OCI-LY7 (cell line): ENCODE data around the gene TMEM250. TPM values are rescaled to one million over a fixed set of nuclear protein-coding genes. Genes with fewer than 3 reads are reported as not detected.

Source experiments
- BruUV-seq: library from RNA; stranded (reverse); fragments of 400-500 nt; replicated peaks from 2 replicates; lab custom pipeline; 2021; lab: Mats Ljungman, UMichigan
- CTCF ChIA-PET: fragments of 300-600 bp; sonication (Branson Sonifier 250); formaldehyde crosslinking; loops from one replicate; lab custom pipeline; 2022; ENCODE audit warnings: antibody characterized with exemption; ENCODE audit not compliant: unreplicated experiment; lab: Charles Lee
- POLR2A ChIA-PET: fragments of 300-600 bp; sonication (Branson Sonifier 250); formaldehyde crosslinking; loops from one replicate; lab custom pipeline; 2022; ENCODE audit warnings: antibody characterized with exemption; lab: Charles Lee
- DNase-seq: peaks from one replicate; pipeline ENCODE4 v3.0.0-alpha.2; 2015; ENCODE audit warnings: low spot score
- H2AFZ ChIP-seq: fragments of 200-600 bp; sonication (generic), shearing (Covaris generic); 2 replicates; pipeline ENCODE4 v1.6.1; 2014; ENCODE audit warnings: mild to moderate bottlenecking, antibody characterized with exemption, low read length, moderate library complexity
- H3K27ac ChIP-seq: fragments of 200-600 bp; sonication (generic); 2 replicates; pipeline ENCODE4 v1.5.1; 2014; ENCODE audit warnings: mixed run types, low read depth, mild to moderate bottlenecking, moderate library complexity, low read length, inconsistent platforms; ENCODE audit not compliant: poor library complexity, severe bottlenecking
- H3K36me3 ChIP-seq: fragments of 200-600 bp; sonication (generic); 2 replicates; pipeline ENCODE4 v1.6.1; 2014; ENCODE audit warnings: mild to moderate bottlenecking, antibody characterized with exemption, low read length, moderate library complexity, mixed read lengths; ENCODE audit not compliant: insufficient read depth
- H3K4me1 ChIP-seq: fragments of 200-600 bp; sonication (generic); 2 replicates; pipeline ENCODE4 v1.5.1; 2014; ENCODE audit warnings: mild to moderate bottlenecking, low read length; ENCODE audit not compliant: insufficient read depth, poor library complexity, severe bottlenecking
- H3K4me2 ChIP-seq: fragments of 200-600 bp; sonication (generic); 2 replicates; pipeline ENCODE4 v1.6.1; 2014; ENCODE audit warnings: mild to moderate bottlenecking, low read length
- H3K4me3 ChIP-seq: fragments of 200-600 bp; sonication (generic); 2 replicates; pipeline ENCODE4 v1.5.1; 2014; ENCODE audit warnings: mild to moderate bottlenecking, low read depth, low read length; ENCODE audit not compliant: poor library complexity, severe bottlenecking
- H3K79me2 ChIP-seq: fragments of 200-600 bp; sonication (generic); 2 replicates; pipeline ENCODE4 v1.6.1; 2016; ENCODE audit warnings: low read depth, mild to moderate bottlenecking, low read length, moderate library complexity, mixed read lengths; ENCODE audit not compliant: insufficient read depth
- H3K9me2 ChIP-seq: fragments of 200-600 bp; sonication (generic); 2 replicates; pipeline ENCODE4 v1.6.1; 2016; ENCODE audit warnings: mild to moderate bottlenecking, low read length, mixed read lengths; ENCODE audit not compliant: insufficient read depth
- H3K9me3 ChIP-seq: fragments of 200-600 bp; sonication (generic); 2 replicates; pipeline ENCODE4 v1.6.1; 2014; ENCODE audit warnings: mild to moderate bottlenecking, mixed run types, low read length, mixed read lengths
- H4K20me1 ChIP-seq: fragments of 200-600 bp; sonication (generic); 2 replicates; pipeline ENCODE4 v1.6.1; 2014; ENCODE audit warnings: mild to moderate bottlenecking, antibody characterized with exemption, low read length, moderate library complexity, mixed read lengths; ENCODE audit not compliant: insufficient read depth
- EZH2phosphoT487 ChIP-seq: fragments of 200-600 bp; sonication (generic); IDR thresholded peaks from 2 replicates; pipeline ENCODE4 v1.6.1; 2018; ENCODE audit warnings: low read depth, borderline replicate concordance, mild to moderate bottlenecking, mixed run types, antibody characterized with exemption, low read length, moderate library complexity, mixed read lengths
- intact Hi-C: fragments of 100-400 bp; cut with micrococcal nuclease; formaldehyde crosslinking; loops from one replicate; pipeline ENCODE4 v1.10.0; 2022; ENCODE audit not compliant: unreplicated experiment
- total RNA-seq, 2 experiments: library from RNA; depleted of rRNA in 1 of 2; stranded (reverse); fragments of >200 nt in 1 of 2; shearing (Covaris generic) in 1 of 2; gene quantifications; 2 replicates each; pipeline ENCODE4 v1.2.3, GENCODE V29; 2014 to 2022
- TF ChIP-seq, protein P1 (sequence below): fragments of 200-600 bp; sonication (generic); conservative IDR thresholded peaks from 2 replicates; pipeline ENCODE4 v1.5.1; 2014; ENCODE audit warnings: mild to moderate bottlenecking, antibody characterized with exemption, low read length, moderate library complexity, mixed read lengths

Gene TMEM250
- total RNA-seq, 2 experiments from 2014 or later = 51.0 to 53.8 TPM

DNA sequence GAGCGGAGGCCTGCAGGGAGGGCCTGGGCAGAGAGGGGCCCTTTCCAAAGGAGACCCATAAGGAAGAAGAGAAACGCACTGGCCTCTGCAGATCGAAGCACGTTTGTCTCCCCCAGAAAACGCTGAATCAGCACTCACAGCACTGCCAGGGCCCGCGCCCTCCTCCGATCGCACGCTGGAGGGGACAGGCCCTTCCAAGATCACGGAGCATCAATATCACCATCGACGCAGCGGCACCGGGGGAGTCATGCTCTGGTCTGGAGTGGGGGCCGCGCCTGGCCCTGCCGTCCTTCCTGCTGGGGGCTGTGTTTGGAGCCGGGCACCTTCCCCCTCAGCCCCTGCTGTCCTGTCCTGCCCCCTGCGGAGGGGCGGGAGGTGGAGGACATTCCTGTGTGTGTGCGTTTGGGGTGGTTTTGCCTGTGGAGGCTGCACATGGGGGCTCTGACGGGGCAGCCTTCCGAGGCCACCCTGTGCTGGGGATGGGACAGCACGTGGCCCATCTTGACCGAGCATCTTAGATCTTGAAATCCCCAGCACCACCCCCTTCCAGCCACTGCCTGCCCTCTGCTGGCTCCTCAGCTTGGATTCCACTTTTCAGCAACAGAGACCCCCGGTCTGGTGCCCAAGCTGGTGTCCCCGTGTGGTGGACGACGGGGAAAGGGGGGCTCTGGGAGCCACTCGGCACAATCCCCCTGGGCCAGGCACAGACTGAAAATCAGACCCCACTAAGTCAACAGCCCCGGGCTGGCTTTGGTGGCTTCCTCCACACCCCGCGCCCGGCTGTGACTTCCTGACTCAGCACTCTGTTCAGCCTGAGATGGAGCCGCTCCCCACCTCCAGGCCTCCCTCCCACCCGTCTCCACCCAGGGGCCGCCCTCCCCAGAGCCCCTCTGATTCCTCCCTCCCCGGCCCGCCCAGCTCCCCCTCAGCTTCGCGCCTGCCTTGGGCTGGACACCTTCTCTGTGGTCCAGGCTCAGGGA lies 8.3 kb downstream of the TMEM250 start:
- no peaks in the 10 kb centered on the region for H4K20me1 ChIP-seq
- no peak for DNase-seq
- no peaks in the 10 kb centered on the region for H3K9me2 ChIP-seq
- H3K4me3 ChIP-seq = peak overlapping the region; percentile 56
- peak overlapping the region; percentile 25; the same call in 1 of the 2 replicates for H2AFZ ChIP-seq
- H3K36me3 ChIP-seq = peaks cover 10% of the 10 kb centered on the region
- intact Hi-C loops = no loop called here
- H3K9me3 ChIP-seq = no peaks in the 10 kb centered on the region
- ChIA-PET POLR2A (interaction anchor here (0.6 kb wide), 1 partner anchor 11 kb away, joined by 4 read pairs; no protein-coding TSS in a partner anchor), CTCF (no interaction called here)
- no peak for TF ChIP-seq EZH2phosphoT487
- TF ChIP-seq, protein P1, sequence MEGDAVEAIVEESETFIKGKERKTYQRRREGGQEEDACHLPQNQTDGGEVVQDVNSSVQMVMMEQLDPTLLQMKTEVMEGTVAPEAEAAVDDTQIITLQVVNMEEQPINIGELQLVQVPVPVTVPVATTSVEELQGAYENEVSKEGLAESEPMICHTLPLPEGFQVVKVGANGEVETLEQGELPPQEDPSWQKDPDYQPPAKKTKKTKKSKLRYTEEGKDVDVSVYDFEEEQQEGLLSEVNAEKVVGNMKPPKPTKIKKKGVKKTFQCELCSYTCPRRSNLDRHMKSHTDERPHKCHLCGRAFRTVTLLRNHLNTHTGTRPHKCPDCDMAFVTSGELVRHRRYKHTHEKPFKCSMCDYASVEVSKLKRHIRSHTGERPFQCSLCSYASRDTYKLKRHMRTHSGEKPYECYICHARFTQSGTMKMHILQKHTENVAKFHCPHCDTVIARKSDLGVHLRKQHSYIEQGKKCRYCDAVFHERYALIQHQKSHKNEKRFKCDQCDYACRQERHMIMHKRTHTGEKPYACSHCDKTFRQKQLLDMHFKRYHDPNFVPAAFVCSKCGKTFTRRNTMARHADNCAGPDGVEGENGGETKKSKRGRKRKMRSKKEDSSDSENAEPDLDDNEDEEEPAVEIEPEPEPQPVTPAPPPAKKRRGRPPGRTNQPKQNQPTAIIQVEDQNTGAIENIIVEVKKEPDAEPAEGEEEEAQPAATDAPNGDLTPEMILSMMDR = no peak; the same call in 1 of the 2 replicates
- H3K4me1 ChIP-seq = peaks cover 35% of the 10 kb centered on the region
- H3K27ac ChIP-seq = no peak overlapping the region
- BruUV-seq = no TSS peak
- H3K79me2 ChIP-seq = no peaks in the 10 kb centered on the region
- peak overlapping the region; percentile 81 for H3K4me2 ChIP-seq

DNA sequence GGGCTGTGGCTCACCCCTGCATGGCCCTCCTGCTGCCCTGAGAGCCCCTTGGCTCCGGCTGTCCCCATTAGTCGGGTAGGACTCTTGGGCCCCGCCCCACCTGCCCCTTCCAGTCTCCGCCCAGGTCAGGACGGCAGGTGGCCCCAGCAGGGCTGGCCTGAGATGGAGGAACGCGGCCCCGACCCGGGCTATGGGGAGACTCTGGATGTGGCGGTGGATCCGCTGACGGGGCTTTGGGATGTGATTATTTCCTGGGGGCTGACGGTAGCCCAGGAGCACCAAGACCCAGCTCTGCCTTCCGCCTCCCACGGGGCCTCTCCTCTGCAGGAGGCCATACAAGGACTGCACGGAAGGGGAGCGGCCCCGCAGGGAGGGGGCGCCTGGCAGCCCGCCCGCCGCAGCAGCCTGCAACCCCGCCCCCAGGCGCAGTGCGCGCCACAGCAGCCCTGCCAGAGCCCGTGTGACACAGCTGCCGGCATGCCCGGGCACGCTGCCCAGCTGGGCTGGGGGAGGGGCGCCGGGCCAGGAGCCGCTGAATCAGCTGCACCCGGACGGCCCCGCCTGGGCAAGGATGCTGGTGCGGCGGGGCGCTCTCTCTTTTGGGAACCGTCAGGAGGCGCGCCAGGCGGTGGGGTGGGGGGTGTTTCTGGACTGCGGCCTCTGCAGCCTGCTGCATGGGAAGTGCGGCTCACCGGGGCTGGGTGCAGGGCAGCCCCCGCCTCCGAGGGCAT lies 9.2 kb downstream of the TMEM250 start:
- BruUV-seq = no TSS peak
- CTCF ChIA-PET = no interaction called here
- intact Hi-C loops = no loop called here
- Histone ChIP-seq H3K4me1 (peaks cover 38% of the 10 kb centered on the region), H4K20me1 (no peaks in the 10 kb centered on the region), H3K4me2 (peak overlapping the region; percentile 81), H3K79me2 (no peaks in the 10 kb centered on the region), H3K27ac (no peak overlapping the region), H3K4me3 (peak overlapping the region; percentile 56), H2AFZ (peak overlapping the region; percentile 25; the same call in 1 of the 2 replicates), H3K36me3 (peaks cover 2% of the 10 kb centered on the region; the same call in 1 of the 2 replicates), H3K9me2 (no peaks in the 10 kb centered on the region), H3K9me3 (no peaks in the 10 kb centered on the region)
- DNase-seq = peak; percentile 75
- TF ChIP-seq, protein P1 = peak; percentile 33; the same call in 1 of the 2 replicates
- TF ChIP-seq EZH2phosphoT487 = no peak
- POLR2A ChIA-PET = no interaction called here
